ENCODE measurements around the gene BCAS3.
"Not testable (repeated sequence)": the region's sequence is repeated elsewhere in the genome, so short reads cannot be mapped to it uniquely, and the experiment has no call there.

Gene BCAS3

GRCh38 chr17:61015966-61016365 lies 338.3 kb downstream of the BCAS3 start:
- no peak for DNase-seq

DNA sequence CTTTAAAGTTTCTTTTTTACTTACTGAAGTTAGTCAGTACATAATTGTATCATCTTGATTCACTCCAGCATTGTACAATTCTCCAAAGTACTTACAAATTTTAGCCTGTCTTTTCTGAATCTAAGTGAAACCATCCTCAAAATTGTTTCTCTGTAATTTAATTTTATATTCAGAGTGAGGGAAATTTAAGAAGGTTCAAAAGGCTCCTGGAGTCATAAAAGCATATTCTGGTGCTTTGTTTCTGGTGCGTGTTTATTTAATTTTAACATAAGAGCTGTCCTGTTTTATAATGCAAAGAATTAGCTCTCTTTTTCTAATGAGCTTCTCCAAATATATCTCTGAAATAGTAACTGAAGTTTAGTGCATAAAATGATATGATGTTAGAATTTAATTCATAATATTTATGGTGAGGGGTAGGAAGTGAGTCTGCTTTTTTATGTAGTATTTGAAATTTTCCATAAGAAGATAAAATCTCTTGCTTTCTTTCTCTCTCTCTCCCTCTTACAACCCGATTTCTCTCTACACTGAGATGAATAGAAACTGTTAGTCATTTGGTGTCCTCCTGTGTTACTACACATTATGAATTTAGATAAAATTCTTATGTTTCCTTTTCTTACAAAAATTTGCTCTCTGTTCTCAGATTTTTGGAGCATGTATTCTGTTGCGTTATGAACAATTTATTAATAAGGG lies 339.8 kb downstream of the BCAS3 start:
- no peak for DNase-seq

GRCh38 chr17:61018938-61019337 lies 341.3 kb downstream of the BCAS3 start:
- DNase-seq: no peak

DNA sequence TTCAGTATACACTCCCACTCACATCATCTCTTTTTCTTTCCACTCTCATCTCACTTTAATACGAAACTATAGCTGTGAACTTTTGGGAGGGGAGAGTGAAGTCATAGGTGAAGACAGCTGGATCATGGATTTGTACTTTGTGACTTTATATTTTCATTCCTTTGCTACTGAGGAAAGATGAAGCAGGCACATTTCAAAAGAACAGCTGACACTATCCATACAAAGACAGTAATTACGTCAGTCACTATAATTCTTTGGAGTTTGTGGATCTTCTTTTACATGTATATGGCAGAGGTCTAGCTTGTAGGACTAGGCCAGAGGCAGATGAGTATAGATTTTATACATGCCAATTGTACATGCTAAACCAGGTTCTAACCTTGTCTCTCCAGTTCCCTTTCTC lies 346.3 kb downstream of the BCAS3 start:
- no peak for DNase-seq

DNA sequence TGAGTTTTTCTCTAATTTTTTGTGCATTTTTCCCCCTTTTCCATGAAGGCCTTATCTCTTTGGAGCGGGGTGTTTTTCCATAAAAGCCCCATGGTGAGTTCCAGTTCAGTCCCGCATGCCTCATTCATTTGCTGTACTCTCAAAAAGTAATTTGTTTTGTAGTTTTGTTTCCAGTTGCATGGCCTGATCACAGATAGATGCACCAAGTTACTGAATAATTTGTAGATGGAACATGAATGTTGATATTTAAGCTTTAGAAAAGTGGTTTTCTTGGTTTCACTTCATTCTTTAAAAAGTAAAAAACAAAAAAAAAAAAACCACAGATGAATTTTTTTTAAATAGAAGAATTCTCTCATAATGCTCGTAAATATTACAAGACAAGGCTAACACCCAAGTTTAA lies 349.2 kb downstream of the BCAS3 start:
- no peak for DNase-seq

- DNase-seq: no peak
Observed at GRCh38 chr17:61029181-61029580, 351.5 kb downstream of the BCAS3 start.

DNA sequence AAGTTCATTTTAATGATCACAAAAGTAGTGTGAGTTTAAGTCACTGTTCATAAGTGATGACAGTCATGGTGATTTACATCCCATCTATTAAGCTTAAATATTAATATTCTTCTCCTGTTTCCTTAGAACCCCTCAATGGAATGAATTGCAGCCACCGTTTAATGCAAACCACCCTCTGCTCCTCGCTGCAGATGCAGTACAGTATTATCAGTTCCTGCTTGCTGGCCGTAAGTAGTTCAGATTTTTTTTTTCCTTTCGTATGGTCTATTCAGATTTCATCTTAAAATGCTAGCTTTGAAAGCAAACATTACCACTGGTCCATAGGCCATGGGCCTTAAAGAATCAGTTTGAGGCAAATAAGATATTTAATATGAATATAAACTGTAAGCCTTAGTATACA lies 363.0 kb downstream of the BCAS3 start:
- DNase-seq: no peak

DNA sequence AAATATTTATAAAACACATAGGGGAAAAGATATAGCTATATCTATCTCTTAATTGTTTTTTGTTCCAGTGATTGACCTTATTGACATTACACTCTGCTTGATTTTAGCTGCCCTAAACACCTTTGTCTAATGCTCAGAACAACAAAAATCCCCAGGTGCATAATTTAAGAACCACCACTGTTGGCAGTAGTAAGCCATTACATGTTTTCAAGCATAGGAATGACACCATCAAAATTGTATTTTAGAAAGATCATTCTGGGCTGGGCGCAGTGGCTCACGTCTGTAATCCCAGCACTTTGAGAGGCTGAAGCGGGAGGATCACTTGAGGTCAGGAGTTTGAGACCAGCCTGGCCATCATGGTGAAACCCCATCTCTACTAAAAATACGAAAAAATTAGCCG lies 364.7 kb downstream of the BCAS3 start:
- not testable (repeated sequence) for DNase-seq

- no peak for DNase-seq
Observed at GRCh38 chr17:61047515-61047914, 369.9 kb downstream of the BCAS3 start.

GRCh38 chr17:61048376-61049106 lies 370.9 kb downstream of the BCAS3 start:
- DNase-seq: no peak

DNA sequence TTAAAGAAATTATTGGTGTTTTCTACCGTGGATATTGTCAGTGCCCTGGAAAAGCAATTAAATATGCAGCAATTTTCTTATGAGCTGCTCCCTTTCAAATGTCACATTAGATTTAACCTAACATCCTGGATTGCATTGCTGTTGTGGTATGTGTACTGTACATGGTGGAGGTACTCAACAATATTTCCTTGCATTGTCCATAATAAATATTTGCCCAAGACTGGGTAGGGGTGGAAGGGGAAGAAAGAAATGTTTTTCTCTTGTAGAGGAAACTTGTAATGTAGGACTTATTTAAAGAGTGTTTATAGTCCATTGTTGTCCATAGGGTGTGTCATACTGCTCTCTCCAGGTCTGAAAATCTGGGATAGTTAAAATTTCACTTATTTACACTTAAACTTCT lies 375.8 kb downstream of the BCAS3 start:
- no peak for DNase-seq

DNA sequence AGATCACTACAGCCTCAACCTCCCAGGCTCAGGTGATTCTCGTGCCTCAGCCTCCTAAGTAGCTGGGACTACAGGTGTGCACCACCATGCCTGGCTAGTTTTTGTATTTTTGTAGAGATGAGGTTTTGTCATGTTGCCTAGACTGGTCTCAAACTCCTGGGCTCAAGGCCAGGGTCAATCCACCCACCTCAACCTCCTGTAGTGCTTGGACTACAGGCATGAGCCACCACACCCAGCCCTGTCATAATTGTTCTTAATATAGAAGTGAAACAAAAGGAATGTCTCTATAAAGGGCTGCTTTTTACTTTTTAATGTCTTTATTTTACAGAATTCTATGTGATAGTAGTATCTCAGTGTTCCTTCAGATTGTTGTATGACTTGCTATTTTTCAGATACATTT lies 376.8 kb downstream of the BCAS3 start:
- DNase-seq: no peak

GRCh38 chr17:61057257-61057656 lies 379.6 kb downstream of the BCAS3 start:
- no peak for DNase-seq

- DNase-seq: no peak
Observed at GRCh38 chr17:61058066-61058465, 380.4 kb downstream of the BCAS3 start.

DNA sequence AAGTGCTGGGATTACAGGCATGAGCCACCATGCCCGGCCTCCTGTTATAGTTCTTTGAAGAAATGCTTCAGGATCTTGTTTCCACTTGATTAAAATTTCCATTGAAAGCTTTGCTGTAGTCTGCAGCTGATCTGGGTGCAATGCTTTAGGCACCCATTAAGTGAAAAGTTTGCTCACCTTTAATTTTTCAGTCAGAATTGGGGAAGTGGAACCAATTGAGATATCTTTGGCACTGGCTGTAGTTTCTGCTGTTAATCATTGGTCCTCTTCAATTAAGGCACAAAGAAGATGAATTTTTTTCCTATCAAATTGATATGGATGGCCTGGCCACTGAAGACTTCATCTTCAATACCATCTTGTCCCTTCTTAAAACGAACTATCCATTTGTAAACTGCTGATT lies 385.9 kb downstream of the BCAS3 start:
- DNase-seq: no peak

DNA sequence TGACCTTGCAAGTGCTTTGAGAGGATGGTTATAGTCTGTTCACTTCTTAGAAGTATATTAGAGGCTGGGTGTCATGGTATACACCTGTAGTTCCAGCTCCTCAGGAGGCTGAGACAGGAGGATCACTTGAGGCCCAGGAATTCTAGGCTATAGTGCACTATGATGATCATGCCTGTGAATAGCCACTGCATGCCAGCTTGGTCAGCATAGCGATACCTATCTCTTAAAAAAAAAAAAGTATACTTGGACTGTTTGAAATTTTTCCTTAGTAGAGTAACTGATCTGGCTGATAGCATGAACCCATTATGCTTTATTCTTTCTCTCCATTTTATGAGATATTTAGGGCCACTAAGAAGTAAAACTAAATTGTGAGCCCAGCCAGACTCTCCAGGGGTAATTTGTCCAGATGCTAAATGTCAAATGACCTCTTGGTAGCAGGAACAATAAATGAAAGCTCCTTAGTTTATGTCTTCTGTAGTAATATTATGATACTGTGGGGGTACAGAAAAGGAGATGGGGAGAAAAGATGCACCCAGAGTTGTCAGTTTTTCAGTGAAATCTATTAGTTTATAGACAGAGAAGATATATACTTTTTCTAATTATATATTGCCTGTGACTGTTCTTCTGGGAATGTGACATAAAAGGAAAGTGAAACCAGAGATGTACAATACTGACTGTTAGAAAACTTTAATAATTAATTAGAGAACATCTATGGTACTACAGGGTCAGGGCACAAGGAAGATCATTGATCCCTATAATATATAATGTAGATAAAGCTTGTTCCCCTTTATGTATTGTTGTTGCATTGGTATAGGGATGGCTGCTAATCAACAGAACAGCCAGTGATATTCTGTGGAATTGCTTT lies 386.7 kb downstream of the BCAS3 start:
- no peak for DNase-seq

DNA sequence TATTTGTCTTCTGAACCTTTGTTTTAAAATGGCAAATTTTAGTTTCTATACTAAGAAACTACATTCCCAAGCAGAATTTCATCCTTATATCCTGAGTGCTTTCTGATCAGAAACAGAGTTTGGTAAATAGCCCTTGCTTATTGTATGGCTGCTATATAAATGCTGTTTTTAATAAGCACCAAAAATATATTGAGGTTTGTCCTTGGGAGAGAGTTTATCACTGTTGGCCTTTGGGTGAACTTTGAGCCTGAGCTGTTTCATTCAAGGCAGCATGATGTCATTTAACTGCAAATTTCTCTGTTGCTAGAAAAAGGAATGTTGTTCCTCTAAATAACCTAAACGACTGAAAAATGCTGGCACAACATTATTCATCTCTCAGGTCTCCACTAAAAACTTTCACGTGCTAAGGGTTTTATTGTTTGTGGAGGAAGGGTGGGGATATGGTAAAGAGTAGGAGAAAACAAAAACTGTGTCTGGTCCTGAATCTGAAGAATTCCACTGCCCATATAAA lies 387.7 kb downstream of the BCAS3 start:
- no peak for DNase-seq

- no peak for DNase-seq
Observed at GRCh38 chr17:61066062-61066461, 388.4 kb downstream of the BCAS3 start.

DNA sequence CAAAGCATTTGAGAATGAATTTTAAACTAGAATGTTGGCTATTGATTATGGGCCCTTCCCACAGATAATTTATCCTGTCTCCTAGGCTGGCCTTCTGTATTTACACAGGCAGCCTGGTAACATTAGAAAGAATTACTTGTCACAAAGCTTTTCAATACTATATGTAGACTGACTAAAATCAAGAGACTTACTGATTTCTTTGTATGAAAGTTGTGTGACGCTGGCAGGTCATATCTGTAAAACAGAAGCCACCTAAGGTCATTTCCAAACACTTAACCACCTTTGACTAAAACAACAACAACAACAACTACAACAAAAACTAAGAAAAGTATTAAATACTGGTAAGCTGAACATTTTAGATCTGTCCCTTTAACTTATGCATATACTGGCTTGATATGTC lies 393.0 kb downstream of the BCAS3 start:
- DNase-seq: no peak

DNA sequence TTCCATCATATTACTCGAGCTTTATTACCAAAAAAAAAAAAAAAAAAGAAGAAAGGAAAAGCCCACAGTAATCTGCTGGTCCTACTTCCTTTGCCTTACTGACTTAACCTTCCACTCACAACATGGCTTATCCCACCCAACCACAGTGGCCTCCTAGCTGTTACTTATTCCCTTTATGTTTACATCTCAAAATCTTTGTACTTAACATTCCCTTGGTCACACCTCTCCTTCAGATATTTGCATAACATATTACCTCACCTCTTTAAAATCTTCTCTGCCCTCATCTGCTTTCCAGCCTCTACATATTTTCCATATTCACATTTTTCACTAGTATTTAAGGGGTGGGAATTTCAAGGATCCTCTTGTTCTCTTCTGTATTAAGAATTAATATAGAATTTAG lies 395.0 kb downstream of the BCAS3 start:
- no peak for DNase-seq

DNA sequence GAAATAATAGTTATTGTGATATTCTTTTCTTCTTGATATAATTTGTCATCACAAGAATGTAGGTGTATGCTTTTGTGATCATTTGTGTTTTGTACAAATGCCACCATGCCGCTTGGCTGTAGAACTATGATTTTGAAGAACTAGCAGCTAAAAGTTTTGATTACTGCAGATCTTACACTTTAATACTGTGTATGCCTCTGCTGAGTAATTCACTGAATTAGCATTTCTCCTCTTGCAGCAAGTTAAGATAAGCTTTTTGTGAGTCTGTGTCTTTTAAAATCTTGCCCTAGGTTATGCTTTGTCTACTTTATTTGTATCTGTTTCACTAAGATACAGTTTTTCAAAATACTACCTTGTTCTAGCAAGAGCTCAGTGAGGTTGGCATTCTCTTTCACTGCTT lies 395.5 kb downstream of the BCAS3 start:
- DNase-seq: no peak

GRCh38 chr17:61073799-61074513 lies 396.3 kb downstream of the BCAS3 start:
- no peak for DNase-seq

DNA sequence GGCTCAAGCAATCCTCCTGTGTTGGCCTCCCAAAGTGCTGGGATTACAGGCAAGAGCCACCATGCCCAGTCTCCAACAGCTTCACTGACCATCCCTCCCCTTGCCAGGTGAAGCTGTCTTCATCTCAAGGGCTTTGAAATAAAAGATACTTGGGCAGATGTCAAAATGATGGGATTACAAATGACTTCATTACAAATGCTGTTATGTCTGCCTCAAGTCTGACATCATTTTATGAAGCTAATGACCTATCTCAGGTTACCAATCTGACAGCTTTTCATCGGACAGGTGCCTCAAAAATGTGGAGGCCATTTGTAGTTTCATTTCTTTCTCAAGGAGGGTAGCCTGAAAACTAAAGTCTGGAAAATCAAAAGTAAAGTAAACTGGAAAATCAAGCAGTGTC lies 398.3 kb downstream of the BCAS3 start:
- no peak for DNase-seq
